ENCODE measurements around the gene CREB3L2.

GRCh38 chr7:137933270-137934017, 68.4 kb downstream of the CREB3L2 start:
- no peak for TF ChIP-seq CTCF (conservative IDR thresholded peaks at IDR 0.05)
- TF ChIP-seq EZH2 (IDR thresholded peaks at IDR 0.05; ENCODE audit: low read depth) = no peak

Measured in PC-9 (cell line).